HFFc6 (cell line): Measurements from ENCODE around the gene RASGRP4. TPM values are rescaled to one million over a fixed set of nuclear protein-coding genes. Genes with fewer than 3 reads are reported as not detected.

ENCODE experiments used
- DNase-seq: peaks from one replicate; pipeline ENCODE4 v3.0.0-alpha.2; 2018
- H3K27ac Mint-ChIP-seq: 2 replicates; pipeline ENCODE4 v1.8.0; 2020; ENCODE audit warnings: mild to moderate bottlenecking, mixed read lengths
- H3K27me3 Mint-ChIP-seq: 2 replicates; pipeline ENCODE4 v1.8.0; 2021; ENCODE audit warnings: mild to moderate bottlenecking, moderate library complexity, mixed read lengths; ENCODE audit not compliant: insufficient read depth
- H3K36me3 Mint-ChIP-seq: 2 replicates; pipeline ENCODE4 v1.8.0; 2021; ENCODE audit warnings: low read depth, mixed read lengths
- H3K4me1 Mint-ChIP-seq: 2 replicates; pipeline ENCODE4 v1.8.0; 2020; ENCODE audit warnings: low read depth, mixed read lengths
- H3K4me3 Mint-ChIP-seq: 2 replicates; pipeline ENCODE4 v1.8.0; 2020; ENCODE audit warnings: mild to moderate bottlenecking, moderate library complexity, mixed read lengths
- H3K9me3 Mint-ChIP-seq: 2 replicates; pipeline ENCODE4 v1.8.0; 2020; ENCODE audit warnings: mild to moderate bottlenecking, mixed read lengths
- CTCF ChIP-seq: fragments of 200-600 bp; sonication (generic); IDR thresholded peaks from 2 replicates; pipeline ENCODE4 v1.5.0; 2021; ENCODE audit warnings: antibody characterized with exemption, mild to moderate bottlenecking
- total RNA-seq, 6 experiments: library from RNA; stranded (reverse); fragmentation: NEBNext Ultra II Directional; extraction: Animal tissue kit (Norgen Biotek cat#: 25700); gene quantifications; 2 replicates in 1 of 6; 3 replicates in 5 of 6; pipeline ENCODE4 v1.2.3, GENCODE V29; 2021

RASGRP4 gene
- total RNA-seq, 6 experiments from 2014 or later, result not detected

GRCh38 chr19:38445362-38445761, 19.3 kb upstream of the RASGRP4 start:
- Mint-ChIP-seq H3K27me3 (peaks cover 28% of the 10 kb centered on the region), H3K36me3 (no peaks in the 10 kb centered on the region), H3K9me3 (no peaks in the 10 kb centered on the region), H3K4me3 (no peak overlapping the region), H3K4me1 (no peaks in the 10 kb centered on the region), H3K27ac (no peak overlapping the region)
- DNase-seq, result no peak
- TF ChIP-seq CTCF, result no peak

GRCh38 chr19:38444026-38444425, 18.0 kb upstream of the RASGRP4 start:
- H3K36me3 Mint-ChIP-seq, result no peaks in the 10 kb centered on the region
- H3K4me3 Mint-ChIP-seq, result no peak overlapping the region
- H3K27me3 Mint-ChIP-seq, result peaks cover 28% of the 10 kb centered on the region
- H3K9me3 Mint-ChIP-seq, result no peaks in the 10 kb centered on the region
- DNase-seq, result no peak
- TF ChIP-seq CTCF, result no peak
- no peak overlapping the region for H3K27ac Mint-ChIP-seq
- H3K4me1 Mint-ChIP-seq, result no peaks in the 10 kb centered on the region

- H3K27me3 Mint-ChIP-seq, result peaks cover 25% of the 10 kb centered on the region
- no peak for DNase-seq
- TF ChIP-seq CTCF, result no peak
Measured at GRCh38 chr19:38443458-38443999, 17.5 kb upstream of the RASGRP4 start.

GRCh38 chr19:38442736-38443135, 16.7 kb upstream of the RASGRP4 start:
- TF ChIP-seq CTCF, result no peak
- H3K4me3 Mint-ChIP-seq, result no peak overlapping the region
- DNase-seq, result no peak
- H3K4me1 Mint-ChIP-seq, result no peaks in the 10 kb centered on the region
- peaks cover 25% of the 10 kb centered on the region for H3K27me3 Mint-ChIP-seq
- no peaks in the 10 kb centered on the region for H3K36me3 Mint-ChIP-seq
- H3K9me3 Mint-ChIP-seq, result no peaks in the 10 kb centered on the region
- no peak overlapping the region for H3K27ac Mint-ChIP-seq

More at GRCh38 chr19:38443458-38443999, 17.5 kb upstream of the RASGRP4 start:
- Mint-ChIP-seq H3K27ac (no peak overlapping the region), H3K4me1 (no peaks in the 10 kb centered on the region), H3K4me3 (no peak overlapping the region), H3K9me3 (no peaks in the 10 kb centered on the region), H3K36me3 (no peaks in the 10 kb centered on the region)

GRCh38 chr19:38441657-38442348, 15.8 kb upstream of the RASGRP4 start:
- no peaks in the 10 kb centered on the region for H3K4me1 Mint-ChIP-seq
- peaks cover 25% of the 10 kb centered on the region for H3K27me3 Mint-ChIP-seq
- DNase-seq, result no peak
- H3K36me3 Mint-ChIP-seq, result no peaks in the 10 kb centered on the region
- no peak for TF ChIP-seq CTCF
- H3K27ac Mint-ChIP-seq, result no peak overlapping the region
- H3K9me3 Mint-ChIP-seq, result no peaks in the 10 kb centered on the region
- no peak overlapping the region for H3K4me3 Mint-ChIP-seq
